SU-DHL-6 (cell line): ENCODE measurements around the gene DPM1.

ENCODE experiments used
- H2AFZ ChIP-seq: fragments of 200-600 bp; sonication (generic); 2 replicates; pipeline ENCODE4 v1.6.1; 2014; ENCODE audit warnings: low read depth, mild to moderate bottlenecking, moderate library complexity, mixed read lengths, antibody characterized with exemption, low read length; ENCODE audit not compliant: severe bottlenecking
- H3F3A ChIP-seq: fragments of 200-600 bp; shearing (Covaris generic); 2 replicates; pipeline ENCODE4 v1.6.0; 2016; ENCODE audit warnings: antibody characterized with exemption, mild to moderate bottlenecking; ENCODE audit not compliant: insufficient read depth
- H3K27ac ChIP-seq: fragments of 200-600 bp; sonication (generic); 2 replicates; pipeline ENCODE4 v1.5.1; 2016; ENCODE audit warnings: low read depth, mild to moderate bottlenecking, low read length, moderate library complexity, mixed read lengths
- H3K27me3 ChIP-seq: fragments of 200-600 bp; sonication (generic), shearing (Covaris generic); 2 replicates; pipeline ENCODE4 v1.6.0; 2014; ENCODE audit warnings: mild to moderate bottlenecking, low read length
- H3K36me3 ChIP-seq: fragments of 200-600 bp; sonication (generic); 2 replicates; pipeline ENCODE4 v1.6.1; 2014; ENCODE audit warnings: mild to moderate bottlenecking, low read length, mixed read lengths
- H3K4me2 ChIP-seq: fragments of 300-600, 200-600 bp; shearing (Covaris generic), sonication (generic); 2 replicates; pipeline ENCODE4 v1.6.0; 2014; ENCODE audit warnings: low read length, low read depth, mild to moderate bottlenecking; ENCODE audit not compliant: poor library complexity, severe bottlenecking
- H3K4me3 ChIP-seq: fragments of 200-600 bp; sonication (generic); 2 replicates; pipeline ENCODE4 v1.5.1; 2014; ENCODE audit warnings: antibody characterized with exemption, low read length, mild to moderate bottlenecking, mixed read lengths; ENCODE audit not compliant: insufficient read depth, poor library complexity, severe bottlenecking
- H3K79me2 ChIP-seq: fragments of 200-600 bp; sonication (generic); 2 replicates; pipeline ENCODE4 v1.6.1; 2014; ENCODE audit warnings: mild to moderate bottlenecking, low read length, moderate library complexity; ENCODE audit not compliant: insufficient read depth
- H3K9ac ChIP-seq: fragments of 200-600 bp; sonication (generic); 2 replicates; pipeline ENCODE4 v1.7.0; 2014; ENCODE audit warnings: mild to moderate bottlenecking, low read length
- H3K9me2 ChIP-seq: fragments of 200-600 bp; sonication (generic); replicated peaks from 2 replicates; pipeline ENCODE4 v1.6.1; 2014; ENCODE audit warnings: low read length; ENCODE audit not compliant: insufficient read depth
- H3K9me3 ChIP-seq: fragments of 200-600 bp; sonication (generic); 2 replicates; pipeline ENCODE4 v1.6.1; 2014; ENCODE audit warnings: low read length, mixed read lengths; ENCODE audit not compliant: insufficient read depth
- H4K20me1 ChIP-seq: fragments of 200-600 bp; sonication (generic); 2 replicates; pipeline ENCODE4 v1.6.1; 2014; ENCODE audit warnings: low read depth, mild to moderate bottlenecking, antibody characterized with exemption, low read length, moderate library complexity, mixed read lengths
- EZH2phosphoT487 ChIP-seq: fragments of 200-600 bp; sonication (generic), shearing (Covaris generic); conservative IDR thresholded peaks from 2 replicates; pipeline ENCODE4 v1.6.1; 2018; ENCODE audit warnings: mild to moderate bottlenecking, antibody characterized with exemption, low read length, moderate library complexity, mixed read lengths
- TF ChIP-seq, protein P1 (sequence below): fragments of 200-600 bp; sonication (generic); IDR thresholded peaks from one replicate; pipeline ENCODE4 v1.5.1; 2017; ENCODE audit warnings: antibody characterized with exemption, mild to moderate bottlenecking, low read length, moderate library complexity; ENCODE audit not compliant: insufficient read depth, poor library complexity, severe bottlenecking

The DPM1 gene

DNA sequence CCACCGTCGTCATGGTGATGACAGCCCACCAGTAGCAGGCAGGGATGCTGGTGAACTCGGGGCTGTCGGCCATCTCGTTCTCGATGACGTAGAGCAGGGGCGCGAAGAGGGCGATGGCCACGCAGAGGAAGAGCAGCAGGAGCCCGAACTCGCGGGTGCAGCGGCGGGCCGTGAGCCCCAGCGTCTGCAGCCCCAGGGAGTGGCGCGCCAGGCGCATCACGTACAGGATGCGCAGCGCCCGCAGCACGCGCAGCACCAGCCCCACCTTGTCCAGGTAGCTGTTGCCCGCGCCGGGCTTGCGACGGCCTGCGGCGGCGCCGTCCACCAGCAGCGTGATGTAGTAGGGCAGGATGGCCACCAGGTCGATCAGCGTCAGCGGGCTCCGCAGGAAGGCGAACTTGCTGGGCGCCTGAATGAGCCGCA, 46.0 kb upstream of the DPM1 start:
- Histone ChIP-seq H3F3A (no peaks in the 10 kb centered on the region), H4K20me1 (no peaks in the 10 kb centered on the region), H3K27me3 (no peaks in the 10 kb centered on the region), H3K36me3 (no peaks in the 10 kb centered on the region), H3K9me3 (no peaks in the 10 kb centered on the region), H3K4me2 (no peak overlapping the region), H3K79me2 (no peaks in the 10 kb centered on the region), H3K9ac (no peak overlapping the region), H2AFZ (no peak overlapping the region), H3K9me2 (no peaks in the 10 kb centered on the region), H3K4me3 (no peak overlapping the region), H3K27ac (no peak overlapping the region)
- TF ChIP-seq, protein P1, sequence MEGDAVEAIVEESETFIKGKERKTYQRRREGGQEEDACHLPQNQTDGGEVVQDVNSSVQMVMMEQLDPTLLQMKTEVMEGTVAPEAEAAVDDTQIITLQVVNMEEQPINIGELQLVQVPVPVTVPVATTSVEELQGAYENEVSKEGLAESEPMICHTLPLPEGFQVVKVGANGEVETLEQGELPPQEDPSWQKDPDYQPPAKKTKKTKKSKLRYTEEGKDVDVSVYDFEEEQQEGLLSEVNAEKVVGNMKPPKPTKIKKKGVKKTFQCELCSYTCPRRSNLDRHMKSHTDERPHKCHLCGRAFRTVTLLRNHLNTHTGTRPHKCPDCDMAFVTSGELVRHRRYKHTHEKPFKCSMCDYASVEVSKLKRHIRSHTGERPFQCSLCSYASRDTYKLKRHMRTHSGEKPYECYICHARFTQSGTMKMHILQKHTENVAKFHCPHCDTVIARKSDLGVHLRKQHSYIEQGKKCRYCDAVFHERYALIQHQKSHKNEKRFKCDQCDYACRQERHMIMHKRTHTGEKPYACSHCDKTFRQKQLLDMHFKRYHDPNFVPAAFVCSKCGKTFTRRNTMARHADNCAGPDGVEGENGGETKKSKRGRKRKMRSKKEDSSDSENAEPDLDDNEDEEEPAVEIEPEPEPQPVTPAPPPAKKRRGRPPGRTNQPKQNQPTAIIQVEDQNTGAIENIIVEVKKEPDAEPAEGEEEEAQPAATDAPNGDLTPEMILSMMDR: no peak
- TF ChIP-seq EZH2phosphoT487: no peak

DNA sequence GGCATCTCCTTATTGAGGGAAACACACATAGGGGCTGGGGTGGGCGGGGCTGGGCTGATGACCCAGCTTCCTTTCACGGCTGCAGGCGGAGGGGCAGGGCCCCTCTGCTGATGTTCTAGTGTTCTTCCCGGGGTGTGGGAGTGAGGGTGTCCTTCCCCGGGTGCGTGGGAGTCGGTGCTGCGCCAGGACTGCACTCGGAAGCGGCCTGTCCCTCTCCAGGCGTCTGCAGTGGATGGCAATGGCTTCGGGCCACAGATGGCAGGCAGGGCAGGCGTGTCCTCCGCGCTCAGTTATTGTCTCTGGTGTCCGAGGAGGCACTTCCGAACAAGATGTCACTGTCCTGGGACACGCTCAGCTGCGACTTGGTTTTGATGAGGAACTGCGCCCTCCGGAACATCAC, 45.4 kb upstream of the DPM1 start:
- Histone ChIP-seq H3K9me2 (no peaks in the 10 kb centered on the region), H3K4me3 (no peak overlapping the region), H3K27ac (no peak overlapping the region), H3K36me3 (no peaks in the 10 kb centered on the region), H3K27me3 (no peaks in the 10 kb centered on the region), H2AFZ (no peak overlapping the region), H3F3A (no peaks in the 10 kb centered on the region), H3K9me3 (no peaks in the 10 kb centered on the region), H3K79me2 (no peaks in the 10 kb centered on the region), H3K4me2 (no peak overlapping the region), H3K9ac (no peak overlapping the region), H4K20me1 (no peaks in the 10 kb centered on the region)
- TF ChIP-seq EZH2phosphoT487: no peak
- TF ChIP-seq, protein P1: no peak

DNA sequence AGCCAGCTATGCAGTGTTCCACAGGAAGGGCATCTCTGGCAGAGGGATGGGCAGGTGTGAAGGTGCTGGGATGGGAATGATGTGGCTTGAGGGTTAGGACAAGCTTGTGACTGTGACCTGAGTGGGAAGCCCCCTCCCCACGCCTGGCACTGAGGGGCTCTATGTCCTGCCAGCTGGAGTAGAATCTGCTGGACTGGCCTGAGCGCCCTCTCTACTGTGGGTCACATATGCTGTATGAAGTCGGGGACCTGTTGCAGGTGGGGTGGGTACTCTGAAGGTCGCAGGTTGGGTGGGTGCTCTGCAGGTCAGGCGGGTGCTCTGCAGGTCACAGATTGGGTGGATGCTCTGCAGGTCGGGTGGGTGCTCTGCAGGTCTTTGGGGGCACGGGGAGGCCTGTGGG, 44.3 kb upstream of the DPM1 start:
- Histone ChIP-seq H3K4me3 (no peak overlapping the region), H3K9ac (no peak overlapping the region), H3K79me2 (no peaks in the 10 kb centered on the region), H3F3A (no peaks in the 10 kb centered on the region), H3K36me3 (no peaks in the 10 kb centered on the region), H2AFZ (no peak overlapping the region), H3K4me2 (no peak overlapping the region), H3K9me3 (no peaks in the 10 kb centered on the region), H4K20me1 (no peaks in the 10 kb centered on the region), H3K27me3 (no peaks in the 10 kb centered on the region), H3K27ac (no peak overlapping the region), H3K9me2 (no peaks in the 10 kb centered on the region)
- TF ChIP-seq, protein P1: no peak
